Activated CD8-positive, alpha-beta memory T cell treated with anti-CD3 and anti-CD28 coated beads, Interleukin-2, amount 50 U/mL, for 24 hours (primary cell): ENCODE data around the gene AKR1A1.
"Not testable (repeated sequence)": the region's sequence is repeated elsewhere in the genome, so short reads cannot be mapped to it uniquely, and the experiment has no call there.

ENCODE experiments used
- DNase-seq: peaks from one replicate; pipeline ENCODE4 v3.0.0-alpha.2; 2020; ENCODE audit errors: extremely low read depth

AKR1A1 gene

DNA sequence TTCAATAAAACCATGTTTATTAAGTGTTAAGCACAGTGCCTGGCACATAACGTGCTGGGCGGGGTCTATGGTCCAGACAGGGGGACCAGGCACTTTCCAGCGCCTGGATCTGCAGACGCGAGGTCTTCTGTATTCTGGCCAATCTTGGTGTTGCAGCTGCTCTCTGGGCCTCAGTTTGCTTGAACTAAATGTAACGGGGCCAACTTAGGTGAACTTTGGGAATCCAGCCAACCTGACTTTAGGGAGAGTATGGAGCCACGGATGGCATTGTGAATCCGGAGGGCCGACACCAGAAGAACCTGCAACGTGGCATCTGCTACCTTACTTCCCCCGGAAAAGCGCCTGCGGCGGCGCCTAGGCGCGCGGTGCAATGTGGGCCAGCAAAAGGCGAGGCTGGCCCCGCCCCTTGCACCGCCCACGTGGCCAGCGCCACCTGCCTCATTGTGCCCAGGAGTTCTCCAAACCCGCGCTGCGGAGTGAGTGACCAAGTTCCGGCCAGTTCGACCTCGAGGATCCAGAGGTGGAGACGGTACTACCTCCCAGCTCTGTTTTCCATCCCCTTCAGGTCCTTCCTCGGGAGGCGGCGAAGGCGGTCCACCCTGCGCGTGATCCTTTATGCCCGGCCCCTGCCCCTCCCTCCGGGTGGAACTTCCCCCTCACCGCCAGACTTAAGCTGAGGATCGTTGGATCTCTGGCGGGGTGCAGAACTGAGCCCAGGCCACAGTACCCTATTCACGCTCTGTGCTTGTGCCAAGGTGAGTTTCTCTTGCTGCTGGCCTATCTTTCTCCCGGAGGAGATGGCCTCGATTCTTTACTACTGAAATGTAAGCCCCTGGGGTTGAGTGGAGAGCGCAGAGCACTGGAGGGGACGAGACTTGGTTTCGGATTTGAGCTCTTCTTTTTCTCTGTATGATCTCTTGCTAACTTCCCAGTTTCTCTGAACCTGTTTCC, at the start of gene AKR1A1:
AKR1A1 (plus strand) TSS at position 426 of the 951 bp plus-strand sequence. CDS start 10,969 bp downstream, outside the sequence.
- peak; percentile 70 for DNase-seq

DNA sequence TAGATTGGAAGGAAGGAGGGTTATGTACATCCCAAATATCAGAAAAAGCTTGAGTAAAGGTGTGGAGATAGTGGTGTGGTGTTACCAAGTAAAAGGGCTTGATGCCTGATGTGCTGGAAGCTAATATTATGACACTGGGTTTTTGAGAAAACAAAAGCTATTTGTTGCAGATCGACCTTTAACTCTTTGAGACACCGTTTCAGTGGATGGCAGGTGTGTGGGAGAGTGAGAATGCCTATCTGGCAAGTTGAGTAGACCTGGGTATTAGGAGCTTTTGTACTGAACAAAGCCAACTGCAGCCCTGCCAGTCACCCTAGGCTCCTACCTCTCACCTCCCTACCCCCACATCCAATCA, 49.1 kb upstream of the AKR1A1 start:
- DNase-seq = no peak

DNA sequence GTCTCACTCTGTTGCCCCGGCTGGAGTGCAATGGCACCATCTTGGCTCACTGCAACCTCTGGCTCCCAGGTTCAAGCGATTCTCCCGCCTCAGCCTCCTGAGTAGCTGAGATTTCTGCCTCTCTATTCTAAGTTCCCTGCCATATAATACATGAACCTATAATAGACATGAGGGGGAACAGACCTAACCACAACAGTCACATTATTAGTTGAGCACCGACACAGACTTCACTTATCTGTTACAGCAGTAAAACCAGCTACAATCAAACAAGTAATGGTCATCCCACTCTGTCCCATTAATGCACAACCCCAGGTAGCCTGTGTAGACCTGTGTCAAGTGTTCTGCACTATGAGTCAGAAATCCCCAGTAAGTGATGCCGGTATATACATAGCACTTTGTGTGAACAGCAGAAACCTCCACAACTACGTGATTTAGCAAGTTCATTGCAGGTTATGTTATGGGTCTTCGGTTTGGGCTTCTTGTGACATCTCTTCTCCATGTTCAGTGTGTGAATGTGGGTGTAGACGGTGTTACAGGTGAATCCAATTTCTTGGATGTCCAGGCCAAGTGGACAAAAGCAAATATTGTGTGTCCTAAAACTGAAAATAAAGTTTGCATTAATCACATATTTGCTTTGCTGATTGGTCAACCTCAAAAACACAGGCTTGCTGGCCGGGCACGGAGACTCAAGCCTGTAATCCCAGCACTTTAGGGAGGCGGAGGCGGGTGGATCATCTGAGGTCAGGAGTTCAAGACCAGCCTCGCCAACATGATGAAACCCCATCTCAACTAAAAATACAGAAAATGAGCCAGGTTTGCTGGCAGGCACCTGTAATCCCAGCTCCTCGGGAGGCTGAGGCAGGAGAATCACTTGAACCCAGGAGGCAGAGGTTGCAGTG, 46.9 kb upstream of the AKR1A1 start:
- no peak for DNase-seq

DNA sequence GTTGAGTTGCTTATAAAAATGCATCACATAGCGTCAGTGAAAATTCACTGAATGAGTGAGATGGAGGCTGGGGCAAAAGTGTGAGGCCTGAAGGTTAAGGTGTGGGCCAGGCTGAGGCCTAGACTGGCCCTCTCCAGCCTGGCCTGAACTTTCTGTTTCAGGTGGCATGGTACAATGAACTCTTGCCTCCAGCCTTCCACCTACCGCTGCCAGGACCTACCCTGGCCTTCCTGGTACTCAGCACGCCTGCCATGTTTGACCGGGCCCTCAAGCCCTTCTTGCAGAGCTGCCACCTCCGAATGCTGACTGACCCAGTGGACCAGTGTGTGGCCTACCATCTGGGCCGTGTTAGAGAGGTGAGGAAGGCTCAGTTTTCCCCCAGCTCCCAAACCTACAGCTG, 43.4 kb upstream of the AKR1A1 start:
- no peak for DNase-seq

DNA sequence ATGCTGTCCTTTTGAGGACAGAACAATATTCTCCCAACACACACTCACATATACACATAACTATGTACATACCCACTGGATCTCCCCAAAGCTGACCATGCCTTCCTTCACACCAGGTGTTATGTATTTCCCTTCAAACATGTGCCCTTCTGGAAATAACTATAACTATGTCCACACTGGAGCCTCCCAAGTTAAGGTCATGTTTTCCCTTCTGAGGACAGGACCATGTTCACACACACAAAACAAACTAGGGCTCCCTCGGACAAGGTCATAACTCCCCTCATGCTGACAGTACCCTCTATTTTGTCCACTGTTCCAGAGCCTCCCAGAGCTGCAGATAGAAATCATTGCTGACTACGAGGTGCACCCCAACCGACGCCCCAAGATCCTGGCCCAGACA, 42.7 kb upstream of the AKR1A1 start:
- no peak for DNase-seq

DNA sequence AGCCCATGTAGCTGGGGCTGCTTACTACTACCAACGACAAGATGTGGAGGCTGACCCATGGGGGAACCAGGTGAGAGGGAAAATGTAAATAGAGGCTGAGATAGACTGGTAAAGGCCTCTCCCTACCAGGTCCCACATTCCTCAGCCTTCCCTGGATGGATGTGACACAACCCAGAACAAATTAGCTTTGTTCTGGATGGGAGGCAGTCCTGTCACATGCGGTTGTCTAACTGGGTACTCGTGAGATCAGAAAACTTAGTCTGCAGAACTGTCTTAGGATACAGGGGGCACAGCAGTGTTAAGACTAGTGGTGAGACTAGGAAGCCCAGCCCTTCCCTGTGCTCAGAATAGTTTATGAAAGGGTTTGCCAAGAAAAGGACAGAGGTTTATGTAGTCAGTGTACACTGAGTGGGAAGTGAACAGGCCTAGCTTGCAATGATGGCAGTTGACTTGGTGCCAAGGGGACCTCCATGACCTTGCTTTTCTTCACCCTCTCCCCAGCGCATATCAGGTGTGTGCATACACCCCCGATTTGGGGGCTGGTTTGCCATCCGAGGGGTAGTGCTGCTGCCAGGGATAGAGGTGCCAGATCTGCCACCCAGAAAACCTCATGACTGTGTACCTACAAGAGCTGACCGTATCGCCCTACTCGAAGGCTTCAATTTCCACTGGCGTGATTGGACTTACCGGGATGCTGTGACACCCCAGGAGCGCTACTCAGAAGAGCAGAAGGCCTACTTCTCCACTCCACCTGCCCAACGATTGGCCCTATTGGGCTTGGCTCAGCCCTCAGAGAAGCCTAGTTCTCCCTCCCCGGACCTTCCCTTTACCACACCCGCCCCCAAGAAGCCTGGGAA, 42.1 kb upstream of the AKR1A1 start:
- no peak for DNase-seq

DNA sequence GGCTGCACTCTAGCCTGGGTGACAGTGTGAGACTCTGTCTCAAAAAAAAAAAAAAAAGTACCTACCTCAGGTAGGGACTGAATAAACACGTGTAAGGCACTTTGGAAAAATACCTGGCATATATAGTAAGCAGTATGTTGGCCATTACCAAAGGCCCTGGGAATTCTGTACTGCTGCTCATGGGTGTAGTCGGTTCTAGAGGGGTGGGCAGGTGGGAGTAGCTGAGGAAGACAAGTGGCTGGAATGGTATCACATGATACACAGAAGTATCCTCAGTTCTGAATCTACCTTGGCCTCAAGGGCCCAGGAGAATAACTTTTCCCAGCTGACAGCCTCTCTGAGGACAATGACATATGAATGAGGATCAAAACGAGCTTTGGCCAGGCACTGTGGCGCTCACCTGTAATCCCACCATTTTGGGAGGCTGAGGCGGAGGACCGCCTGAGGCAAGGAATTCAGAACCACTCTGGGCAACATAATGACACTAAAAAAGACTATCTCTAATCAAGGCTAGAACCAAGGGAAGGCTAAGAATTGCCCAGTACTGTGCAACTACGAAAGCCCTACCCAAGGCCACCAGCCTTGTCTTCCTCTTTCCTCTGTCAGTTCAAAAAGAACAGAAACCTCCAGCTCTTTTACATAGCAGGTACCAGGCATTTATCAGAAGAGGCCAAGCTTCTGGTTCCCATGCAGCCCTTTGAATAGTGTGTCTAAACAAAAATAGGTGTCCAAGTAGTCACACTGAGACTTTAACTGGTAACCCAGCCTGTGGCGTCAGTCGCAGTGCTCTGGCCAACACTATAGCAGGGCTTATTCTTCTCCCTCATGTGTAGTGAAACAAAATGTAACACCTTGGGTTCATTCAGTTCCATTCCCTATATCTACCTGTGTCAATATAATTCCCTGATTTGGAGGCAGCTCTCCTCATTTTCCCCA, 40.3 kb upstream of the AKR1A1 start:
- DNase-seq = no peak

DNA sequence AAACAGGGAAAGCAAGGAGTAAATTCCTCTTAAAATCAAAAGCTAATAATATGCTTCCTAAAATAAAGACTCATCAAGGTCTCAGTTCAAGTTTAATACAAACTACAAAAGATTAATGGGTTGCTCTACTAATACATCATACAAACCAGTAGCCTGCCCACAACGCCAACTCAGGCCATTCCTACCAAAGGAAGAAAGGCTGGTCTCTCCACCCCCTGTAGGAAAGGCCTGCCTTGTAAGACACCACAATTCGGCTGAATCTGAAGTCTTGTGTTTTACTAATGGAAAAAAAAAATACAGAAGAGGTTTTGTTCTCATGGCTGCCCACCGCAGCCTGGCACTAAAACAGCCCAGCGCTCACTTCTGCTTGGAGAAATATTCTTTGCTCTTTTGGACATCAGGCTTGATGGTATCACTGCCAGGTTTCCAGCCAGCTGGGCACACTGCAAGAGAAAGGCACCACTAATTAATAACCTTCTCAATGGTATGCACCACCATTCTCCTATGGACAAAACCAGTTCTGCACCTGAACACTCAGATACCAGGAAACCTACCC, 39.6 kb upstream of the AKR1A1 start:
- DNase-seq = no peak

DNA sequence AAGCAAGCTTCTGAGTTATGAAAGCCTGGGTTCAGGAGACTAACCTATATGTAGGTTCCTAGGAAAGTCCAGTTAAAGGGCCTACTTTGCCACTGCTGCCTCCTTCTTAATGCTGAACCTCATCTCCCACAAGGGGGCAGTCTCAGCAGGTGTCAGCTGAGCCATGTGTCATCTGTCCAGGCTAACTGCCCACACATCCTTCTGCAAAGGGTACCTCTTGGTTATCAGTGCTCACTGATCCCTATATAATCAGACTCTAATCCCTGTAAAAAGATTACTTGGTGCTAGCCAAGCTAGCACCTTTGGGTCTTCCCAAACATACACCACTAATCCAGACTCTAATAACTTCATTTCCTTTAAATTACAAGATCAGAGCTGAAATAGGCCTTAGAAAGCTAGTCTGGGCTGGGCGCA, 38.0 kb upstream of the AKR1A1 start:
- DNase-seq = peak; percentile 36

DNA sequence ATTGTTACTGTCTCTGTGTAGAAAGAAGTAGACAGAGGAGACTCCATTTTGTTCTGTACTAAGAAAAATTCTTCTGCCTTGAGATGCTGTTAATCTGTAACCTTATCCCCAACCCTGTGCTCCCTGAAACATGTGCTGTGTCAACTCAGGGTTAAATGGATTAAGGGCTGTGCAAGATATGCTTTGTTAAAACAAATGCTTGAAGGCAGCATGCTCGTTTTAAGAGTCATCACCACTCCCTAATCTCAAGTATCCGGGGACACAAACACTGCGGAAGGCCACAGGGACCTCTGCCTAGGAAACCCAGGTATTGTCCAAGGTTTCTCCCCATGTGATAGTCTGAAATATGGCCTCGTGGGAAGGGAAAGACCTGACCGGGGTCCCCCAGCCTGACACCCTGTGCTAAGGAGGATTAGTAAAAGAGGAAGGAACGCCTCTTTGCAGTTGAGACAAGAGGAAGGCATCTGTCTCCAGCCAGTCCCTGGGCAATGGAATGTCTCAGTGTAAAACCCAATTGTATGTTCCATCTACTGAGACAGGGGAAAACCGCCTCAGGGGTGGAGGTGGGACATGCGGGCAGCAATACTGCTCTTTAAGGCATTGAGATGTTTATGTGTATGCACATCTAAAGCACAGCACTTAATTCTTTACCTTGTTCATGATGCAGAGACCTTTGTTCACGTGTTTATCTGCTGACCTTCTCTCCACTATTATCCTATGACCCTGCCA, 36.9 kb upstream of the AKR1A1 start:
- not testable (repeated sequence) for DNase-seq

DNA sequence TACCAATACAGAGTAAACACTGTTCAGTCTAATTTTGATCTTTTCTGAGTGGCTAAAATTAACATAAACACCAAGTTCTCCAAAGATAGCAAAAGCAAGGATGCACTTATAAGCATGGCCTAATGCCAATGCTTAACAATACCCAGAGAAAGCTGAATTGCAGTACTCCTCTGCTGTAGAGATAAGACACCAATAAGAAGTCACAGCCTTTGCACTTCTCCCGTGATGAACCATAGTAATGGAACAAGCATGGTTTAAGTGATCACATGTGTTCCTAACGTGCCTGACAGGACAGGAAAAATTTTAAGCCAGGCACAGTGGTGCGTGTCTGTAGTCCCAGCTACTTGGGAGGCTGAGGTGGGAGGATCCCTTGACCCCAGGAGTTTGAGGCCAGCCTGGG, 34.6 kb upstream of the AKR1A1 start:
- DNase-seq = no peak

DNA sequence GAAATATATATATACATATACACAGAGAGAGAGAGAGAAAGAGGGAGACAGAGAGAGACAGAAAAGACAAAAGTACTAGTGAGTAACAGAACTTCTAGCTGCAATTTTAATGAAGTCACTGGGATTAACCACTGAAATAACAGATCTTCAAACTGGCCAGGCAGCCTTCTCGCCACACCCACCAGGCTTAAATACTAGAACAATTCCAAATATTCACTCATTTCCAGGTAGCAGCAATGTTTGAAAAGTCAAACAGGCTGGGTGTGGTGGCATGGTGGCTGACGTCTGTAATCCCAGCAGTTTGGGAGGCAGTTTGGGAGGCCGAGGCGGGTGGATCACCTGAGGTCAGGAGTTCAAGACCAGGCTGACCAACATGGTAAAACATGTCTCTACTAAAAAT, 34.2 kb upstream of the AKR1A1 start:
- no peak for DNase-seq

DNA sequence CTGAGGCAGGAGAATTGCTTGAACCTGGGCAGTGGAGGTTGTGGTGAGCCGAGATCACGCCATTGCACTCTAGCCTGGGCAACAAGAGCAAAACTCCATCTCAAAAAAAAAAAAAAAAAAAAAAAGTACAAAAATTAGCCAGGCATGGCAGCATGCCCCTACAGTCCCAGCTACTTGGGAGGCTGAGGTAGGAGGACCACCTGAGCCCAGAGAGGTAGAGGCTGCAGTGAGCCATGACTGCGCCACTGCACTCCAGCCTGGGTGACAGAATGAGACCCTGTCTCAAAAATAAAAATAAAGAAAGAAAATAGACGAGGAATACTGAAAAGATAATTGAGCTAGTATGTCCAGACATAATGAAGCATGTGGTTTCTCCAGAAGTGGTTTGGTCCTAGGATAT, 32.3 kb upstream of the AKR1A1 start:
- DNase-seq = not testable (repeated sequence)

DNA sequence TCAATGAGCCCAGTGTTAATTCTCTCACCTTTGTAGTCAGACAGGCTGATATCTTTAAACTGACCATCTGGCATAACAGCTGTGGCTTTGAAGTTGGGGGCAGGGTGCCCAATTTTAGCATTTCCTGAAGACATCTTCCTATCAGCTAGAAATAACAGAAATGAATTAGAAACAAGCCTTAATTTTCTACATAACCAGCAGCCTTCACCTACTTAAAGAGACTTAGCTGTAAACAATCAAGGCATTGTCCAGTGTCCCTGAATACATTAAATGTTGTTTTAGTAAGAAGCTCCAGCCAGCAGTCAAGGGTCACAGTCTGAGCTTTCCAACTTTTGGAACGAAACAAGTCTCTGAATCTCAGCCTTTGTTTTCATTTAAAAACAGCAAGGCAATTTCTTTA, 31.7 kb upstream of the AKR1A1 start:
- no peak for DNase-seq

DNA sequence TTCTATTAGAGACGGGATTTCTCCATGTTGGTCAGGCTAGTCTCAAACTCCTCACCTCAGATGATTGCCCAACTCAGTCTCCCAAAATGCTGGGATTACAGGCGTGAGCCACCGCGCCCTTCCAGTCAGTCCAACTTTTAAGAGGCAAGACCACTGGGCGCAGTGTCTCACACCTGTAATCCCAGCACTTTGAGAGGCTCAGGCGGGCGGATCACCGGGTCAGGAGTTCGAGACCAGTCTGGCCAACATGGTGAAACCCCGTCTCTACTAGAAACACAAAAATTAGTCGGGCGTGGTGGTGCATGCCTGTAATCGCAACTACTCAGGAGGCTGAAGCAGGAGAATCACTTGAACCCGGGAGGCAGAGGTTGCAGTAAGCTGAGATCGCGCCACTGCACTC, 30.9 kb upstream of the AKR1A1 start:
- not testable (repeated sequence) for DNase-seq

DNA sequence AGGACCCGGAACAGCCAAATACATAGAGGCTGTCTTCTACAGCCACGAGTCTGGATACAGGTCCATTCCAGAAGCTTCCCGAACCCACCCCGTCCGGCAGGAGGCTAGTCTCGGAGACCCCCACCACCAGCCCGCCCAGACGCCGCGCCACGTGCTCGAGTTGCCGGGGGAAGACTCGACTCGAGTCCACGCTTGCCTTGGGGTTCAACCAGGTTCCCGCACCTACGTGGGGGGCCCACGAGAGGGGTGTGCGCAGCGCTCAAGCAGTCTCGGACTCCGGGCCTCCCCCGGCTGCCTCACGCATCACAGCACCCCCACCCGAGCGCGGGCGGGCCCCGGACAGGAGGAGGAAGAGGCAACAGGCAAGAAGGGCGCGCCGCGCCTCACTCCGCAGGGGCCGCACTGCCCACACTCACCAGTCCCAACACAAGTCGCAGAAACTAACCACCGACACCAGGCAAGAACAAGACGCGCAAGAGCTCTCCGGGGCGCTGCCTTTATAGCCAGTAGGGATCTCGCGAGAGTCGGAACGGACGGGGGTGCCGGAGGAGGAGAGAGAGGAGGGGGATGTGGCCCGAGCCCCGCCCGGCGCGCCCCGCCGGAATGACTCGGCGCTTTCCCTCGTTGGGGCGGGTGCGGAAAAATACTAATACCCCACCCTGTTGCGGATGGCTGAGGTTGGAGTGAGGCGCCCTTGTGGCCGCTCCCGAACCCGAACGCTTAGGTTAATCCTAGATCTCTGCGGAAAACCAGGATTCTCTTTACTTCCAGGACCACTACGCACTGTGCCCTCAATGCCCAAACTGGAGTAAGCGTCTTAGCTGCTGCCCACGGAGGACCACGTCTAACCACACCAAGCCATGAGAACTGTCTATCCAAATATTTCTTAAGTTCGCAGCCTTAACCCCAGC, 29.0 kb upstream of the AKR1A1 start, which contains the start of gene PRDX1:
PRDX1 (minus strand) TSS at position 472 of the 911 bp plus-strand sequence. CDS start 2,841 bp downstream, outside the sequence.
- peak; percentile 93 for DNase-seq

DNA sequence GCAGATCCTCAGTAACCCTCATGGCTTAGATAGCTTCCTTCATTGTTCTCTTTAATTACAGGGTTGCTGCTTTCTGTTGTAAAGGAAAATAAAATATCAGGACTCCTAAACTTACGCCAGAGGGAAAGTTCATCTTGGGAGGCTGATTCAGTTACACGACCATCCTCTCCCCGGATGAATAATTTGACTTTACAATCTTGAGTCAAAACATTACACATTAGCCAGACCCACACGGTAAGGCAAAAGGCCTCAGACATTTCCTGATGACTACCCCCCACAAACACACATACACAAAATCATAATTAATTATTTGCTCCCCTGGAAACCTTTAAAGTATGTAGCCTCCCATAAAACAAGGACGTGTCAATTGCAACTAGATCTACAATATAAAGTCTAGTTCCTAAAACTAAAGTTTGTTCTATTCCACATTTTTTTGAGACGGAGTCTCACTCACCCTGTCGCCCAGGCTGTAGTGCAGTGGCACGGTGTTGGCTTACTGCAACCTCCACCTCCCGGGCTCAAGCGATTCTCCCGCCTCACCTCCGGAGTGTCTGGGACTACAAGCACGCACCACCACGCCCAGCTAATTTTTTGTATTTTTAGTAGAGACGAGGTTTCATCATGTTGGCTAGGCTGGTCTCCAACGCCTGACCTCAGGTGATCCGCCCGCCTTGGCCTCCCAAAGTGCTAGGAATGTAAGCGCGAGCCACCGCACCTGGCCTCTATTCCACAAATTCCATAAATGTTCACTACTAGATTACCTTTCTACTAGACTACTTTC, 28.1 kb upstream of the AKR1A1 start:
- no peak for DNase-seq
